GDM1 (cell line): Measurements from ENCODE around the gene ANGPTL5.
"Not testable (repeated sequence)": the region's sequence is repeated elsewhere in the genome, so short reads cannot be mapped to it uniquely, and the experiment has no call there.

Experiments
- DNase-seq: peaks from one replicate; lab custom pipeline; 2025; lab: John Stamatoyannopoulos, UW

The ANGPTL5 gene

GRCh38 chr11:101916422-101916821, at the start of gene ANGPTL5:
TSS of gene ANGPTL5 (minus strand) at chr11:101916522. CDS start at chr11:101907909, 8,613 bp downstream.
- DNase-seq = no peak

- not testable (repeated sequence) for DNase-seq
Observed at GRCh38 chr11:101964200-101964599, 47.9 kb upstream of the ANGPTL5 start.

DNA sequence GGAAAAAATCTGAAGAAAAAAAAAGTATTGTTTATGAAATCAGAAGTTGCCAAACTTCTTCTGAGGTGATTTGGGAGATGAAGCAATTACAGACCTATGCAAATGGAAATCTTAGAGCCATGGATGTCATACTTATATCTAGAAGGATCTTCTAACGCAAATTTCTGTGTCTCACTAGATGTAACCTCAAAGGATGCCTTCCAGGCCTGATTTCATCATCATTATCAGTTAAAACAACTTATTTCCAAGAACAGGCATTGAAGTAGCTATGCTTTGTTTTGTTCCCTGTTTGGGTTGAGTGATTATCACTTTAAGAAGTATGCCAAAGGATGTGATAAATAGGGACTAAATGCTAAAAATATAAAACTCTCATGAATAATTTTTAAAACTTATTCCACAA, 43.9 kb upstream of the ANGPTL5 start:
- no peak for DNase-seq

- DNase-seq = no peak
Observed at GRCh38 chr11:101955701-101956100, 39.4 kb upstream of the ANGPTL5 start.

GRCh38 chr11:101955278-101955677, 39.0 kb upstream of the ANGPTL5 start:
- DNase-seq = no peak

DNA sequence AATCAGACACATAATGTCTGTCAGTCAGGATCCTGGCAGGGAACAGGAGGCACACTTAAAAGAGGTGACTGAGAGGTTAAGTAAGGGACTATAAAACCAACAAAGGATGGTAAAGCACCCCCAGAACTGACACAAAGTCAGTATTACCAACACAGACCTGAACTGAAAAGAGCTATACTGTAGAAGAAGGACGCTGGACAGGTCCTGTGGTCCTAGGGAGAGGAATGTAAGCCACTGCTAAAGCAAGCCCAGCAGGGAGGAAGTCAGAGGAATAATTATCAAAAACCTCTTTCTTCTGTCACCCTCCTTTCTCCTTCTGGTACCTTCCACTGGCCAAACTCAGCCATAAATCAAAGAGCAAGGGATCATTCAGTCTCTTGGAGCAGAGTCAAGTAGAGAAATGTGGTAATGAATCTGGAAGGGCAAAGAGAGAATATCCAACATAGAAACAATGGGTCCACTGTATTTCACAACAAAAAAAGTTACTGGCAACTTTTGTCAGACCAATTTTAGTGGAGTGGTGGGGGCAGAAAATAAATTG, 33.4 kb upstream of the ANGPTL5 start:
- DNase-seq = no peak

DNA sequence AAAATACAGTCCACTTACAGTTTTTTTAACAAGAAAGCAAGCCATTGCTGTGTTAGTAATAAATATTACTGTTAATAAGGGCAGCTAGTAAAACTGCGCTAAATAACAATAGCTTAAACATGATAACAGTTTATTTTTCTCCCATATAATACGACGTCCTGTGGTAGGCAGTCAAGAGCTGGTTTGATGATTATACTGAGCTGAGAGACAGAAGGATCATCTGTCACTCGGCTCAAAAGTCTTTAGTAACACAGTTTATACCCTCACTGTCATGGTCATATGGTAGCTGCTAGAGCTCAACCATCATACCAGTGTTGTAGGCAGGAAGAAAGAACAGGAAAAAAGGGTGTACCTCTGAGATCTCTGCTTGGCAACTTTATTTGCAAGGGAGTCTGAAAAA, 29.1 kb upstream of the ANGPTL5 start:
- DNase-seq = no peak

DNA sequence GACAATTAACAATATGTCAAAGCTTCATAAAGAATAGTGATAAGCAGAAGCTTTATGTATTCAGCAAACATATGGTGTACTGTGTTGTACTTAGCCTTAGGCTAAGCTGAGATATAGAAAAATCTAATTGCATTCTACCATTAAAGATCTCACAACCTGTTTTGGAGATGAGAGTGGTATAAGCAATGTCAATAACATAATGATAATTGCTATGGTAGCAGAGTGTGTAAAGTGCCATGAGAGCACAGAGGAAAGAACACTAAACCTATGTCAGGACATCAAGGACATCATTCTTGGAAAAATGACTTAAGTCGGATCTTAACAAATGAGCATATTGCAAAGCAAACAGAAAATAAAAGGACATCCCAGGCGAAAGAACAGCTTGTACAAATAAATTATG, 28.6 kb upstream of the ANGPTL5 start:
- no peak for DNase-seq

DNA sequence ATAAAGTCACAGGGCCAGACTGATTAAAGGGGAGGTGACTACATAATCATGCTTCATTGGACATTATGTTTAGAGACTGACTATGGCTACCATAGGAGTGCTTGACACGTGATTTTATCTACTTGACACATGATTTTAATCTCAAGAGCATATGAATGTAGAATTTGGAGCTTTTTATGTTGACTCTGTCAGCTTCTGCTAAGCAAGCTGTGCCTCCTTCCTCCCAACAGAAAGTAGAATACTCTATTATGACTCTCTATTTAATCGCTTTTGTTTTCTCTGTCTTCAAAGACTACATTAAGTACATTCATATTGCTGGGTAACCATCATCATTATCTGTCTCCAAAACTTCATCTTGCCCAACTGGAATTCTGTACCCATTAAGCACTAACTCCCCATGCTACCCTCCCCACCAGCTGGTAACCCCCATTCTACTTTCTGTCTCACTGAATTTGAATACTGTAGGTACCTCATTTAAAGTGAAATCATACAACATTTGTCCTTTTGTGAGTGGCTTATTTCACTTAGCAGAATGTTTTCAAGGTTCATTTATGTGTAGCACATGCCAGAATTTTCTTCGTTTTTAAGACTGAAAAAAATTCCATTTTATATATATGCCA, 24.7 kb upstream of the ANGPTL5 start:
- DNase-seq = no peak

- no peak for DNase-seq
Observed at GRCh38 chr11:101931692-101932091, 15.4 kb upstream of the ANGPTL5 start.

GRCh38 chr11:101929294-101929915, 13.1 kb upstream of the ANGPTL5 start:
- DNase-seq = no peak

- no peak for DNase-seq
Observed at GRCh38 chr11:101923554-101923953, 7.2 kb upstream of the ANGPTL5 start.

DNA sequence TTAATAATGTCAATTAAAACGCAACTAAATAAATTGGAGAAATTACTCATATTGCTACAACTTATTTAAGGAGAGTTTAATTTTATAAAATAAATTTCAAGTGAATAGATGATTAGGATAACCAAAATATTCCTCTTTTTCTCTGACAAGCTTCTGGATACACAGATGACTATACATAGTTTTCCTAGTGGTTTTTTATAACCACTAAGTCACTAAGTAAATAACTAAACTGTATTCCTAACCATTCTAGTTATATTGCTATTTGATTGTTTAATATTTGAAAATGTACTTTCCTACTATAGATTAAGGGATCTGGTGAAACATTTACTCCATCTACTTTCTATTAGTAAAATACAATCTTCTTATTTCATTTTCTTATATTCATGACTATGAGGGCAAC, 4.7 kb upstream of the ANGPTL5 start:
- no peak for DNase-seq

DNA sequence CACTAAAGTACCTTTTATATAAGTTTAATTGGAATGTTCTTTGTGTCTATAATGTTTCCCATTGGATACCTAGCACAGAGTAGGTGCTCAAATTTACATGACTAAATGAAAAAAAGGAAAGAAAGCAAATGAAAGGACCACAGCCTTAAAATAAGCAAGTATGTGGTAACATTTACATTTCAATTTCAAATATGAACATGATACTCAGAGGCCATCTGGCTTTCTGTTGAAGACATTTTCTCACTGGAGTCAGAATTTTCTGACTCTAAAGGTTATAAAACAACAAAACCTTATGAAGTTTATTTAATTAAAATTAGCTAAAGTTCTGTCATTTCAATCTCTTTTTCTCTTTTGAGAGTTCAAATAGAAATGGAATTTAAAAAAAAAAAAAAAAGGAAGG, 904 bp upstream of the ANGPTL5 start:
- DNase-seq = no peak

- DNase-seq = no peak
Observed at GRCh38 chr11:101915791-101916291, 481 bp downstream of the ANGPTL5 start.

DNA sequence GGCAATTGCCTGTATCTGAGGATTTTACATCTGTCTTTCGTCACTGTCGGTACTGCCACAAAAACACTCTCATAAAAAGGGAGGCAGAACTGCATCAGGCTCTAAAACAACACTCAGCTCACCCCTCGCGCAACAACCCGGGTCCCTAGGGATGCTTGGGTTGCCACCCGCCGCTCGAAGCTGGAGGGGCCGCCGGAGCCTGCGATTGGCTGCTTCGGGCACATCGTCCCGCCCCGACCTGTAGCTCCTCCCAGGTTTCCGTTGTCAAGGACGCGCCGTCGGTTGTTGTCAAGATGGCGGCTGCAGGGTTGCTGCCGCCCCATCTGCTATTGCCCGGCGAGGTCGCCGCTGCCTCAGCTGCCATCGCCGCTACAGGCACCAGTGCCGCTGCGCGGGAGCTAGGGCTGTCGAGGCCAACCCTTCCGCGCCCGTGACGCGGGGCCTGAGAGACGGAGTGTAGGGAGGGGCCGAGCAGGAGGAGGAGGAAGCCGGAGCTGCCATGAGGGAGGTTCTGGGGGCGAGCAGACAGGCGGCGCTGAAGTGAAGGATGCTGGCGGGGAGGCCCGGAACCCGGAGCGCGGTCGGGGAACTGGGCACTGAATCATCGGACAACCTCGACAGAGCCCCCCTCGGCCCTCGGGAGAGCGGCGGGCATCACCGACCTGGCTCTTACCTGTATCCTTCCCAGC, 1.4 kb downstream of the ANGPTL5 start, which contains the start of gene CEP126:
Gene CEP126 (plus strand): TSS at position 273 of the 689 bp plus-strand sequence. CDS start 275 bp downstream, at position 548.
- peak; percentile 62 for DNase-seq

GRCh38 chr11:101914341-101914737, 2.0 kb downstream of the ANGPTL5 start:
- no peak for DNase-seq

GRCh38 chr11:101913656-101914055, 2.7 kb downstream of the ANGPTL5 start:
- no peak for DNase-seq

DNA sequence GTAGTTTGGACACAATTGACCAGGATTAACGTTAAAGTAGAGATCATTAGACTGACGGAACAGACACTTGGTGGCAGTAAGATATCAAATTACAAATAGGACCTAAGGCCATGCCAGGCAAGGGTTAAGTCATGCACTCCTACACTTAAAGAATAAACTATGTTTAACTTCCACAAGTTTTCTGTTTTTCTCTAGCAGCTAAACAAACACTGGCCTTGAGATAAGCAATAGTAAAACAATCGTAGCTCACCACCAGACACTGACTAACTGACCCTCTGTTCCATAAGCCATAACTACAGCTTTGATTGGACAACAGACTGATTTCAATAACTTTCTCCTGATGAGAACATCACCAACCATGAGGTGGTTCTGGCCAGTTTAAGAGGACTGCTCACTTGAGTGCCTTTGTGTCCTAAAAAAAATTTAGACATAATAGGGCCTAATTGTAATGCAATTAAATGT, 3.5 kb downstream of the ANGPTL5 start:
- no peak for DNase-seq

GRCh38 chr11:101909087-101909486, 7.2 kb downstream of the ANGPTL5 start:
- DNase-seq = no peak

- DNase-seq = no peak
Observed at GRCh38 chr11:101907815-101908214, 8.5 kb downstream of the ANGPTL5 start.

- no peak for DNase-seq
Observed at GRCh38 chr11:101894505-101894904, 21.8 kb downstream of the ANGPTL5 start.

- DNase-seq = no peak
Observed at GRCh38 chr11:101889767-101890166, 26.6 kb downstream of the ANGPTL5 start.
